Gastrocnemius medialis (tissue), 4 donors: ENCODE data around the gene RNASE11. TPM values are rescaled to one million over a fixed set of nuclear protein-coding genes. Genes with fewer than 3 reads are reported as not detected.

Experiments used
- ATAC-seq, 2 donors: fragments of 150-250 bp; one replicate each; pipeline ENCODE4 v1.9.1; 2016
- DNase-seq, 2 donors: peaks; one replicate each; pipeline ENCODE4 v3.0.0-alpha.2; 2019
- H3K27ac ChIP-seq, 4 donors: fragments of 200-600 bp; sonication (generic); 1 replicate in 1 of 4; 2 replicates in 3 of 4; pipeline ENCODE4 v1.5.1; 2016 to 2018; ENCODE audit warnings: mild to moderate bottlenecking in 2 of 4, moderate library complexity in 1 of 4
- H3K27me3 ChIP-seq, 3 donors: fragments of 200-600 bp; sonication (generic) in 2 of 3; 1 replicate in 1 of 3; 2 replicates in 2 of 3; pipeline versions ENCODE4 v1.5.1 to v1.6.0; 2016 to 2019; ENCODE audit warnings: mild to moderate bottlenecking in 1 of 3, moderate library complexity in 1 of 3
- H3K36me3 ChIP-seq, 2 donors: fragments of 200-600 bp; sonication (generic) in 1 of 2; one replicate each; pipeline ENCODE4 v1.5.1; 2017 to 2018
- H3K4me1 ChIP-seq, 2 donors: fragments of 200-600 bp; sonication (generic) in 1 of 2; one replicate each; pipeline ENCODE4 v1.5.1; 2016 to 2017; ENCODE audit warnings: mild to moderate bottlenecking in 2 of 2
- H3K4me3 ChIP-seq, 4 donors: fragments of 200-600 bp; sonication (generic) in 3 of 4; 1 replicate in 1 of 4; 2 replicates in 3 of 4; pipeline ENCODE4 v1.5.1; 2016 to 2019; ENCODE audit warnings: mild to moderate bottlenecking in 2 of 4
- H3K9me3 ChIP-seq, 3 donors: fragments of 200-600 bp; sonication (generic) in 2 of 3; 1 replicate in 1 of 3; 2 replicates in 2 of 3; pipeline ENCODE4 v1.5.1; 2016 to 2019
- POLR2A ChIP-seq, 2 donors: fragments of 450-650 bp; IDR thresholded peaks; one replicate each; pipeline ENCODE4 v1.6.1; 2017; ENCODE audit warnings: antibody characterized with exemption in 2 of 2, mild to moderate bottlenecking in 2 of 2, moderate library complexity in 2 of 2
- in situ Hi-C, 4 donors: fragments of 200-750 bp; cut with MboI; loops; one replicate each; pipeline versions ENCODE4 v1.15.0 to v1.8.0; 2017; ENCODE audit warnings: low sequenced_read_pairs in 4 of 4
- intact Hi-C: fragments of 100-400 bp; cut with DNase I; formaldehyde crosslinking; loops from one replicate; pipeline ENCODE4 v1.15.1; 2023; ENCODE audit warnings: low total_unique reads
- total RNA-seq, 4 donors: library from RNA; depleted of rRNA; stranded (reverse); fragments of >200 nt; gene quantifications; one replicate each; pipeline versions ENCODE4 v1.1.0 to v1.2.3, GENCODE V29; 2016
- TF ChIP-seq, protein P1 (sequence below), 5 experiments: fragments of 450-650 bp in 3 of 5; fragments of 200-600 bp in 2 of 5; sonication (generic) in 2 of 5; IDR thresholded peaks in 4 of 5; conservative IDR thresholded peaks in 1 of 5; 1 replicate in 4 of 5; 2 replicates in 1 of 5; pipeline ENCODE4 v1.5.1; 2016 to 2019; ENCODE audit warnings: antibody characterized with exemption in 5 of 5, mild to moderate bottlenecking in 3 of 5, moderate library complexity in 3 of 5

Gene RNASE11
- total RNA-seq, 4 donors from 2014 or later, result not detected

DNA sequence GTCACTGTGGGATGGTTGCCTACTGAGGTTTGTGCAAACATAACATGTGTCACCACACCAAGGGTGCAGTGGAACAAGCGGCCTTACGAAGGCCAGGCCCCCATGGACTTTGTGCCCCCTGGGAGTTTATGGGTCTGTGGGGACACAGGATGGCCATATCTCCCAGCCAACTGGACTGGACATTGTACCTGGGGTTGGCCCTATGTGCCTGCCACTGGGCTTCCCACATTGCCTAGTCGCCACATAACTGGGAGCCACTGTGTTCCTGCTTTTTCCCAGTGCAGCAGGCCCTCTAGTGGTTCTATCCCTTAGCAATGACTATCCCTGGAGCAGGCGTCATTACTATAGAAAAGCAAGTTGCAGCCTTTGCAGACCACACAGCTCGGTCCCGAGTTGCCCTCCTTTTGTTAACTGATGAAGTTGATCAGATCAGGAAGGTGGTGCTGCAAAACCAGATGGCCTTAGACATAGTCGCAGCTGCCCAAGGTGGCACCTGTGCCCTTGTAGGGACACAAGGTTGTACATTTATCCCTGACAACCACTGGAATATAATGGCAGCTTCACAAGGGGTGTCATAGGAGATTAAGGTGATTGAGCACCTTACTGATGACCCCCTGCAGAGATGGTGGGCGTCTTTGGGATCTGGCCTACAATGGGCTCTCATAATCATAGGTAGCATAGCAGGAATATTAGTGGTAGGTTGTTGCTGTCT is 18.5 kb upstream of the RNASE11 start:
- in situ Hi-C loops (loop anchor here in 3 of 4 donors (5.0 to 25.0 kb wide), 3 partner anchors 194 to 282 kb away; partner anchors contain the start of gene TEP1 (in 3 of the 3)), intact Hi-C loops (no loop called here)
- H3K4me3 ChIP-seq, result no peak overlapping the region
- ATAC-seq (no peak), DNase-seq (no peak)
- no peaks in the 10 kb centered on the region for H3K36me3 ChIP-seq
- peaks cover 3 to 5% of the 10 kb centered on the region in 2 donors for H3K4me1 ChIP-seq
- H3K9me3 ChIP-seq, result no peaks in the 10 kb centered on the region
- TF ChIP-seq, protein P1, sequence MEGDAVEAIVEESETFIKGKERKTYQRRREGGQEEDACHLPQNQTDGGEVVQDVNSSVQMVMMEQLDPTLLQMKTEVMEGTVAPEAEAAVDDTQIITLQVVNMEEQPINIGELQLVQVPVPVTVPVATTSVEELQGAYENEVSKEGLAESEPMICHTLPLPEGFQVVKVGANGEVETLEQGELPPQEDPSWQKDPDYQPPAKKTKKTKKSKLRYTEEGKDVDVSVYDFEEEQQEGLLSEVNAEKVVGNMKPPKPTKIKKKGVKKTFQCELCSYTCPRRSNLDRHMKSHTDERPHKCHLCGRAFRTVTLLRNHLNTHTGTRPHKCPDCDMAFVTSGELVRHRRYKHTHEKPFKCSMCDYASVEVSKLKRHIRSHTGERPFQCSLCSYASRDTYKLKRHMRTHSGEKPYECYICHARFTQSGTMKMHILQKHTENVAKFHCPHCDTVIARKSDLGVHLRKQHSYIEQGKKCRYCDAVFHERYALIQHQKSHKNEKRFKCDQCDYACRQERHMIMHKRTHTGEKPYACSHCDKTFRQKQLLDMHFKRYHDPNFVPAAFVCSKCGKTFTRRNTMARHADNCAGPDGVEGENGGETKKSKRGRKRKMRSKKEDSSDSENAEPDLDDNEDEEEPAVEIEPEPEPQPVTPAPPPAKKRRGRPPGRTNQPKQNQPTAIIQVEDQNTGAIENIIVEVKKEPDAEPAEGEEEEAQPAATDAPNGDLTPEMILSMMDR (IDR thresholded peaks at IDR 0.05 in 4 of 5, conservative IDR thresholded peaks at IDR 0.05 in 1 of 5), result peak in 1 of 5 experiments; percentile 11
- no peak for TF ChIP-seq POLR2A (IDR thresholded peaks at IDR 0.05)
- H3K27ac ChIP-seq, result no peak overlapping the region
- no peaks in the 10 kb centered on the region for H3K27me3 ChIP-seq

GRCh38 chr14:20603813-20604690 is 16.3 kb upstream of the RNASE11 start:
- Histone ChIP-seq H3K27ac (no peak overlapping the region), H3K4me3 (no peak overlapping the region), H3K36me3 (no peaks in the 10 kb centered on the region), H3K4me1 (no peaks in the 10 kb centered on the region), H3K9me3 (no peaks in the 10 kb centered on the region), H3K27me3 (no peaks in the 10 kb centered on the region)
- no peak for TF ChIP-seq POLR2A (IDR thresholded peaks at IDR 0.05)
- TF ChIP-seq, protein P1 (IDR thresholded peaks at IDR 0.05 in 4 of 5, conservative IDR thresholded peaks at IDR 0.05 in 1 of 5), result no peak
- DNase-seq, result no peak
- intact Hi-C loops (no loop called here), in situ Hi-C loops (loop anchor here in 2 of 4 donors (10.0 to 25.0 kb wide), 2 partner anchors 192 to 279 kb away; partner anchors contain the start of gene TEP1 (in 2 of the 2))
- no peak for ATAC-seq

DNA sequence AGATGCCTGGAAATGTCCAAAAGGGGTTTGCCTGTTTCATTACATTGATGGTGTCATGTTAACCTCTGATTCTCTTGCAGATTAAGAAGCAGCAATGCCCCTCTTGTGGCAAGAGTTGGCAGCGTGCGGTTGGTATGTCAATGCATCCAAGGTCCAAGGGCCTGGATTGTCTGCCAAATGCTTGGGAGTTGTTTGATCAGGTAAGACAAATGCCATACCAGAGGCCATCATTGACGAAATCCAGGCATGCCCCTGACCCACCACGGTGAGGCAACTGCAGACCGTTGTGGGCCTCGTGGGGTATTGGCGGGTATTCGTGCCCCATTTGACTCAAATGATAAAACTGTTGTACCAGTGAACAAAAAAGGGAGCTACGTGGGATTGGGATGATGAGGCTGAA is 14.8 kb upstream of the RNASE11 start:
- no peaks in the 10 kb centered on the region for H3K4me1 ChIP-seq
- no peak overlapping the region for H3K4me3 ChIP-seq
- no peaks in the 10 kb centered on the region for H3K36me3 ChIP-seq
- no peaks in the 10 kb centered on the region for H3K27me3 ChIP-seq
- intact Hi-C loops, result no loop called here
- DNase-seq (no peak), ATAC-seq (no peak)
- H3K27ac ChIP-seq, result no peak overlapping the region
- in situ Hi-C loops, result loop anchor here in 2 of 4 donors (10.0 to 25.0 kb wide), 2 partner anchors 190 to 278 kb away; partner anchors contain the start of gene TEP1 (in 2 of the 2)
- H3K9me3 ChIP-seq, result no peaks in the 10 kb centered on the region
- no peak for TF ChIP-seq POLR2A (IDR thresholded peaks at IDR 0.05)
- TF ChIP-seq, protein P1 (IDR thresholded peaks at IDR 0.05 in 4 of 5, conservative IDR thresholded peaks at IDR 0.05 in 1 of 5), result no peak

DNA sequence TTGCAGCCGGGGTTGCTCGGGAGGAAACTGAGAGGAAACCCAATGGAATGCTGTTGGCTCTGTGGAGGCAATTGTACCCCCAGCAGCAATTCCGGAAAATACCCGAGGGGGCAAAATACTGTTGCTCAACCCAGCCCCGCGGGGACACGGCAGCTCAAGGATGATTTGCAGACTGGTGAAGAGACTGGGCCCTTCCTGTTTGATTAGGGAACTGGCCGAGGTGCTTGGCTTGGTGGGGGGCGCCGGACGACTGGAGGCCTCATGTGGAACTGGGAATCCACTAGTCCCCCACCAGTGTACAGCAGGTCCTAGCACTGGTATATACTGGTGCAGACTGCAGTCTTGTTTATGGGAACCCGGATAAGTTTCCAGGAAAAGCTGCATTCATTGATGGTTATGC is 13.7 kb upstream of the RNASE11 start:
- intact Hi-C loops (no loop called here), in situ Hi-C loops (loop anchor here in 2 of 4 donors (10.0 to 25.0 kb wide), 2 partner anchors 189 to 277 kb away; partner anchors contain the start of gene TEP1 (in 2 of the 2))
- ATAC-seq (no peak), DNase-seq (no peak)
- H3K4me1 ChIP-seq, result no peaks in the 10 kb centered on the region
- H3K27me3 ChIP-seq, result no peaks in the 10 kb centered on the region
- no peaks in the 10 kb centered on the region for H3K9me3 ChIP-seq
- H3K36me3 ChIP-seq, result no peaks in the 10 kb centered on the region
- H3K27ac ChIP-seq, result no peak overlapping the region
- no peak for TF ChIP-seq POLR2A (IDR thresholded peaks at IDR 0.05)
- TF ChIP-seq, protein P1 (IDR thresholded peaks at IDR 0.05 in 4 of 5, conservative IDR thresholded peaks at IDR 0.05 in 1 of 5), result no peak
- H3K4me3 ChIP-seq, result no peak overlapping the region
